Panc1 (cell line): ENCODE data around the gene KRTAP1-3. TPM values are rescaled to one million over a fixed set of nuclear protein-coding genes. Genes with fewer than 3 reads are reported as not detected.

Source experiments
- ATAC-seq: fragments of 200-7000 bp; cut with Tn5 transposase; 2 replicates; pipeline ENCODE4 v1.9.1; 2020; ENCODE audit warnings: mild to moderate bottlenecking, moderate library complexity
- BruUV-seq: library from RNA; stranded (reverse); fragments of 400-500 nt; replicated peaks from 2 replicates; lab custom pipeline; 2021; lab: Mats Ljungman, UMichigan
- CTCF ChIA-PET: fragments of 300-600 bp; sonication (Branson Sonifier 250); formaldehyde crosslinking; loops from one replicate; lab custom pipeline; 2022; ENCODE audit warnings: antibody characterized with exemption; lab: Charles Lee
- POLR2A ChIA-PET: fragments of 300-600 bp; sonication (Branson Sonifier 250); formaldehyde crosslinking; loops from one replicate; lab custom pipeline; 2022; ENCODE audit warnings: antibody characterized with exemption; lab: Charles Lee
- DNase-seq: peaks from one replicate; pipeline ENCODE4 v3.0.0-alpha.2; 2010; ENCODE audit warnings: low read depth, low spot score
- H3K27ac ChIP-seq: 2 replicates; pipeline ENCODE4 v1.5.1; 2011; ENCODE audit warnings: mild to moderate bottlenecking, low read length, inconsistent platforms
- H3K27me3 ChIP-seq: fragments of 200-500 bp; sonication (Bioruptor generic); 2 replicates; pipeline ENCODE4 v1.6.0; 2014; ENCODE audit warnings: low read length, inconsistent platforms; ENCODE audit not compliant: control insufficient read depth, insufficient read depth
- H3K36me3 ChIP-seq: fragments of 200-500 bp; sonication (Bioruptor generic); 2 replicates; pipeline ENCODE4 v1.5.1; 2014; ENCODE audit warnings: inconsistent platforms, mild to moderate bottlenecking, low read length, moderate library complexity; ENCODE audit not compliant: control insufficient read depth, insufficient read depth
- H3K4me1 ChIP-seq: 2 replicates; pipeline ENCODE4 v1.5.1; 2011; ENCODE audit warnings: inconsistent platforms, mild to moderate bottlenecking, low read length, moderate library complexity; ENCODE audit not compliant: control insufficient read depth, insufficient read depth
- H3K4me3 ChIP-seq, 2 experiments: 2 replicates each; pipeline ENCODE4 v1.5.1; 2011 to 2012; ENCODE audit warnings: low read depth in 2 of 2, low read length in 2 of 2, mild to moderate bottlenecking in 2 of 2, inconsistent platforms in 1 of 2, moderate library complexity in 1 of 2
- H3K9me3 ChIP-seq: fragments of 200-500 bp; sonication (Bioruptor generic); 2 replicates; pipeline ENCODE4 v1.5.1; 2014; ENCODE audit warnings: low read depth, mild to moderate bottlenecking, inconsistent platforms, low read length, moderate library complexity; ENCODE audit not compliant: control insufficient read depth, insufficient read depth
- POLR2AphosphoS5 ChIP-seq: IDR thresholded peaks from 2 replicates; pipeline ENCODE4 v1.6.1; 2012; ENCODE audit warnings: mild to moderate bottlenecking, low read depth, low read length, moderate library complexity
- SIN3A ChIP-seq: IDR thresholded peaks from 2 replicates; pipeline ENCODE4 v1.6.1; 2012; ENCODE audit warnings: low read depth, mild to moderate bottlenecking, low read length, moderate library complexity, borderline replicate concordance; ENCODE audit not compliant: insufficient read depth
- TCF7L2 ChIP-seq: IDR thresholded peaks from 2 replicates; pipeline ENCODE4 v1.6.1; 2011; ENCODE audit warnings: mild to moderate bottlenecking, low read depth, low read length, inconsistent platforms
- in situ Hi-C: cut with HindIII; loops from 2 replicates; pipeline ENCODE4 v1.10.0; 2016; ENCODE audit warnings: low sequenced_read_pairs, low pct_unique_long_range_greater_than_20kb
- intact Hi-C: fragments of 100-400 bp; cut with micrococcal nuclease; formaldehyde crosslinking; loops from one replicate; pipeline ENCODE4 v1.10.0; 2022; ENCODE audit not compliant: unreplicated experiment
- total RNA-seq: library from RNA; stranded (reverse); gene quantifications from one replicate; pipeline ENCODE4 v1.2.1, GENCODE V29; 2021; ENCODE audit not compliant: unreplicated experiment
- TF ChIP-seq, protein P1 (sequence below): fragments of 450-650 bp; IDR thresholded peaks from 2 replicates; pipeline ENCODE4 v1.5.1; 2017; ENCODE audit warnings: mild to moderate bottlenecking
- TF ChIP-seq, protein P2 (sequence below), 2 experiments: IDR thresholded peaks; 2 replicates each; pipeline ENCODE4 v1.6.1; 2011 to 2012; ENCODE audit warnings: low read depth in 2 of 2, control low read depth in 1 of 2, low read length in 1 of 2, mild to moderate bottlenecking in 1 of 2, moderate library complexity in 1 of 2; ENCODE audit not compliant: insufficient read depth in 1 of 2

Gene KRTAP1-3
- total RNA-seq, 1 experiment from 2014 or later = not detected

DNA sequence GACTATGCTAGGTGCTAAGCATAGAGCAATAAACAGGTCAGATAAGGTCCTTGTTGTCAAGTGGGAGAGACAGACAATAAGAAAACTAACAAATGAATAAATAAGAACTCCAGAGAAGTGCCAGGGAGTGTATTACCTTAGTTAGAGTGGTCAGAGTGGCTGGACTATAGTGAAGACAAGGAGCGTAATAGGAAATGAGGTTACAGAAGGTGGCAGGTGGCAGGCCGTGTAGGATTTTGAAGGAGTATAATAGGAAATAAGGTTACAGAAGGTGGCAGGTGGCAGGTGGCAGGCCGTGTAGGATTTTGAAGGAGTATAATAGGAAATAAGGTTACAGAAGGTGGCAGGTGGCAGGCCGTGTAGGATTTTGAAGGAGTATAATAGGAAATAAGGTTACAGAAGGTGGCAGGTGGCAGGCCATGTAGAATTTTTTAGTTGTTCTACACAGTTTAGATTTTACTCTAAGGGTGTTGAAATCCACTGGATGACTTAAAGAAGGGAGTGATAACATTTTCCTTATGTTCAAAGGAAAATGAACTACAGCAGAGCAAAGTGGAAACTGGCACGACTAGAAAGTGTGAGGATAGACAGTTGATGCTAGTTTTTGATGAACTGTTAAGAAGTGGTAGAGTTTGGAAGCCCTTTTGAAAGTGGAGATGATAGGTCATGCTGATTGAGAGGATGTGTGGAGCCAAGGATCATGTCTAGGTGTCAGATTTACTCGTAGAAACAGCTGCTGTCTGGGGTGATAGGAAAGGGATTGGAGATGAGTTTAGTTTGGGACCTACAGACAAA, 22.2 kb downstream of the KRTAP1-3 start:
- H3K4me1 ChIP-seq = no peaks in the 10 kb centered on the region
- H3K27ac ChIP-seq = no peak overlapping the region
- no peaks in the 10 kb centered on the region for H3K36me3 ChIP-seq
- no peaks in the 10 kb centered on the region; the same call in 1 of the 2 replicates for H3K27me3 ChIP-seq
- no TSS peak for BruUV-seq
- no peak for TF ChIP-seq SIN3A
- TF ChIP-seq, protein P1, sequence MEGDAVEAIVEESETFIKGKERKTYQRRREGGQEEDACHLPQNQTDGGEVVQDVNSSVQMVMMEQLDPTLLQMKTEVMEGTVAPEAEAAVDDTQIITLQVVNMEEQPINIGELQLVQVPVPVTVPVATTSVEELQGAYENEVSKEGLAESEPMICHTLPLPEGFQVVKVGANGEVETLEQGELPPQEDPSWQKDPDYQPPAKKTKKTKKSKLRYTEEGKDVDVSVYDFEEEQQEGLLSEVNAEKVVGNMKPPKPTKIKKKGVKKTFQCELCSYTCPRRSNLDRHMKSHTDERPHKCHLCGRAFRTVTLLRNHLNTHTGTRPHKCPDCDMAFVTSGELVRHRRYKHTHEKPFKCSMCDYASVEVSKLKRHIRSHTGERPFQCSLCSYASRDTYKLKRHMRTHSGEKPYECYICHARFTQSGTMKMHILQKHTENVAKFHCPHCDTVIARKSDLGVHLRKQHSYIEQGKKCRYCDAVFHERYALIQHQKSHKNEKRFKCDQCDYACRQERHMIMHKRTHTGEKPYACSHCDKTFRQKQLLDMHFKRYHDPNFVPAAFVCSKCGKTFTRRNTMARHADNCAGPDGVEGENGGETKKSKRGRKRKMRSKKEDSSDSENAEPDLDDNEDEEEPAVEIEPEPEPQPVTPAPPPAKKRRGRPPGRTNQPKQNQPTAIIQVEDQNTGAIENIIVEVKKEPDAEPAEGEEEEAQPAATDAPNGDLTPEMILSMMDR = no peak
- no peak for TF ChIP-seq POLR2AphosphoS5
- TF ChIP-seq TCF7L2 = no peak
- TF ChIP-seq, protein P2, sequence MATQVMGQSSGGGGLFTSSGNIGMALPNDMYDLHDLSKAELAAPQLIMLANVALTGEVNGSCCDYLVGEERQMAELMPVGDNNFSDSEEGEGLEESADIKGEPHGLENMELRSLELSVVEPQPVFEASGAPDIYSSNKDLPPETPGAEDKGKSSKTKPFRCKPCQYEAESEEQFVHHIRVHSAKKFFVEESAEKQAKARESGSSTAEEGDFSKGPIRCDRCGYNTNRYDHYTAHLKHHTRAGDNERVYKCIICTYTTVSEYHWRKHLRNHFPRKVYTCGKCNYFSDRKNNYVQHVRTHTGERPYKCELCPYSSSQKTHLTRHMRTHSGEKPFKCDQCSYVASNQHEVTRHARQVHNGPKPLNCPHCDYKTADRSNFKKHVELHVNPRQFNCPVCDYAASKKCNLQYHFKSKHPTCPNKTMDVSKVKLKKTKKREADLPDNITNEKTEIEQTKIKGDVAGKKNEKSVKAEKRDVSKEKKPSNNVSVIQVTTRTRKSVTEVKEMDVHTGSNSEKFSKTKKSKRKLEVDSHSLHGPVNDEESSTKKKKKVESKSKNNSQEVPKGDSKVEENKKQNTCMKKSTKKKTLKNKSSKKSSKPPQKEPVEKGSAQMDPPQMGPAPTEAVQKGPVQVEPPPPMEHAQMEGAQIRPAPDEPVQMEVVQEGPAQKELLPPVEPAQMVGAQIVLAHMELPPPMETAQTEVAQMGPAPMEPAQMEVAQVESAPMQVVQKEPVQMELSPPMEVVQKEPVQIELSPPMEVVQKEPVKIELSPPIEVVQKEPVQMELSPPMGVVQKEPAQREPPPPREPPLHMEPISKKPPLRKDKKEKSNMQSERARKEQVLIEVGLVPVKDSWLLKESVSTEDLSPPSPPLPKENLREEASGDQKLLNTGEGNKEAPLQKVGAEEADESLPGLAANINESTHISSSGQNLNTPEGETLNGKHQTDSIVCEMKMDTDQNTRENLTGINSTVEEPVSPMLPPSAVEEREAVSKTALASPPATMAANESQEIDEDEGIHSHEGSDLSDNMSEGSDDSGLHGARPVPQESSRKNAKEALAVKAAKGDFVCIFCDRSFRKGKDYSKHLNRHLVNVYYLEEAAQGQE (IDR thresholded peaks at IDR 0.05; ENCODE audit: insufficient read depth in 1 of 2, low read depth in 2 of 2, low read length in 1 of 2) = no peak
- in situ Hi-C loops = no loop called here
- CTCF ChIA-PET = no interaction called here
- no peak for DNase-seq
- POLR2A ChIA-PET = no interaction called here
- intact Hi-C loops = no loop called here
- ATAC-seq = no peak
- no peak overlapping the region for H3K4me3 ChIP-seq
- H3K9me3 ChIP-seq = no peaks in the 10 kb centered on the region

GRCh38 chr17:41010441-41010840, 24.2 kb downstream of the KRTAP1-3 start:
- no peak for ATAC-seq
- intact Hi-C loops (no loop called here), in situ Hi-C loops (no loop called here)
- Histone ChIP-seq H3K9me3 (no peaks in the 10 kb centered on the region), H3K27ac (no peak overlapping the region), H3K4me1 (no peaks in the 10 kb centered on the region), H3K4me3 (no peak overlapping the region), H3K36me3 (no peaks in the 10 kb centered on the region), H3K27me3 (no peaks in the 10 kb centered on the region; the same call in 1 of the 2 replicates)
- TF ChIP-seq POLR2AphosphoS5 = no peak
- TF ChIP-seq, protein P1 = no peak
- TF ChIP-seq TCF7L2 = no peak
- TF ChIP-seq, protein P2 (IDR thresholded peaks at IDR 0.05; ENCODE audit: insufficient read depth in 1 of 2, low read depth in 2 of 2, low read length in 1 of 2) = no peak
- TF ChIP-seq SIN3A = no peak
- BruUV-seq = no TSS peak
- ChIA-PET POLR2A (no interaction called here), CTCF (no interaction called here)
- no peak for DNase-seq
